H1 (cell line): ENCODE measurements around the gene TSPAN5. TPM values are rescaled to one million over a fixed set of nuclear protein-coding genes. Genes with fewer than 3 reads are reported as not detected.

Experiments
- CTCF ChIA-PET: fragments of 300-600 bp; sonication (Branson Sonifier 250); formaldehyde crosslinking; loops from one replicate; lab custom pipeline; 2021; ENCODE audit not compliant: partially characterized antibody; lab: Charles Lee
- POLR2A ChIA-PET: fragments of 300-600 bp; sonication (Branson Sonifier 250); formaldehyde crosslinking; loops from one replicate; lab custom pipeline; 2021; ENCODE audit warnings: inconsistent platforms; ENCODE audit not compliant: partially characterized antibody; lab: Charles Lee
- DNase-seq, 2 experiments: peaks; one replicate each; pipeline versions ENCODE4 v3.0.0 to v3.0.0-alpha.2; 2010 to 2022; ENCODE audit warnings: low spot score in 2 of 2, low read depth in 1 of 2, mixed read lengths in 1 of 2
- FAIRE-seq: peaks from 2 replicates; lab custom pipeline; 2011; peaks lifted over from hg19 to GRCh38; lab: Jason Lieb, UNC
- H2AFZ ChIP-seq: 2 replicates; pipeline ENCODE4 v1.8.1; 2012; ENCODE audit warnings: low read length, inconsistent platforms
- H2AK5ac ChIP-seq: 2 replicates; pipeline ENCODE4 v1.6.1; 2013; ENCODE audit warnings: low read depth, low read length
- H2BK120ac ChIP-seq: replicated peaks from 2 replicates; pipeline ENCODE3; 2013; ENCODE audit warnings: low read depth, low read length, inconsistent platforms
- H2BK12ac ChIP-seq: 2 replicates; pipeline ENCODE4 v1.6.1; 2013; ENCODE audit warnings: low read depth, low read length
- H2BK15ac ChIP-seq: 2 replicates; pipeline ENCODE4 v1.6.1; 2013; ENCODE audit warnings: low read length
- H2BK20ac ChIP-seq: 2 replicates; pipeline ENCODE4 v1.6.1; 2013; ENCODE audit warnings: low read length
- H2BK5ac ChIP-seq: 2 replicates; pipeline ENCODE4 v1.6.1; 2013; ENCODE audit warnings: low read depth, low read length
- H3K14ac ChIP-seq: 2 replicates; pipeline ENCODE4 v1.6.1; 2013; ENCODE audit warnings: inconsistent platforms; ENCODE audit not compliant: insufficient read length
- H3K18ac ChIP-seq: 2 replicates; pipeline ENCODE4 v1.6.1; 2013; ENCODE audit warnings: low read length; ENCODE audit errors: extremely low read depth
- H3K23ac ChIP-seq: 2 replicates; pipeline ENCODE4 v1.6.1; 2013; ENCODE audit warnings: inconsistent platforms; ENCODE audit not compliant: insufficient read length
- H3K23me2 ChIP-seq: 2 replicates; pipeline ENCODE4 v1.6.1; 2013; ENCODE audit warnings: low read depth, low read length
- H3K27ac ChIP-seq: 2 replicates; pipeline ENCODE4 v1.6.1; 2011; ENCODE audit warnings: low read depth, low read length, inconsistent platforms
- H3K27me3 ChIP-seq, 4 experiments: replicated peaks in 1 of 4; 1 replicate in 1 of 4; 2 replicates in 3 of 4; pipeline versions ENCODE4 v1.6.1 to v1.8.1; 2011 to 2013; ENCODE audit warnings: low read length in 3 of 4, mild to moderate bottlenecking in 3 of 4, inconsistent platforms in 2 of 4, mixed read lengths in 2 of 4, moderate library complexity in 1 of 4; ENCODE audit not compliant: control insufficient read depth in 3 of 4, insufficient read depth in 3 of 4; ENCODE audit errors: extremely low read depth in 1 of 4
- H3K36me3 ChIP-seq, 4 experiments: 2 replicates each; pipeline versions ENCODE4 v1.6.1 to v1.8.1; 2011 to 2013; ENCODE audit warnings: mild to moderate bottlenecking in 4 of 4, low read length in 3 of 4, moderate library complexity in 2 of 4, control low read depth in 1 of 4, inconsistent platforms in 1 of 4; ENCODE audit not compliant: insufficient read depth in 4 of 4, control insufficient read depth in 2 of 4
- H3K4ac ChIP-seq: replicated peaks from 2 replicates; pipeline ENCODE3; 2013; ENCODE audit warnings: low read length, low read depth, mixed read lengths, inconsistent platforms; ENCODE audit not compliant: insufficient read length
- H3K4me1 ChIP-seq, 4 experiments: replicated peaks in 1 of 4; 1 replicate in 1 of 4; 2 replicates in 3 of 4; pipeline versions ENCODE4 v1.6.1 to v1.8.1; 2011 to 2013; ENCODE audit warnings: low read length in 3 of 4, inconsistent platforms in 2 of 4, mixed read lengths in 1 of 4; ENCODE audit not compliant: insufficient read depth in 4 of 4, control insufficient read depth in 3 of 4
- H3K4me2 ChIP-seq, 2 experiments: 2 replicates each; pipeline versions ENCODE4 v1.6.1 to v1.8.1; 2011 to 2013; ENCODE audit warnings: low read depth in 2 of 2, low read length in 2 of 2, control low read depth in 1 of 2, inconsistent platforms in 1 of 2, mild to moderate bottlenecking in 1 of 2; ENCODE audit not compliant: insufficient read depth in 1 of 2
- H3K4me3 ChIP-seq, 4 experiments: fragments of 200-600, 300-600 bp in 1 of 4; sonication (generic), shearing (Covaris generic), sonication (Bioruptor Twin) in 1 of 4; 2 replicates each; pipeline versions ENCODE4 v1.5.1 to v1.8.1; 2011 to 2016; ENCODE audit warnings: low read length in 4 of 4, low read depth in 3 of 4, control low read depth in 2 of 4, inconsistent platforms in 2 of 4, mild to moderate bottlenecking in 2 of 4, mixed read lengths in 1 of 4, moderate library complexity in 1 of 4; ENCODE audit not compliant: insufficient read depth in 2 of 4; ENCODE audit errors: extremely low read depth in 1 of 4
- H3K56ac ChIP-seq: replicated peaks from 2 replicates; pipeline ENCODE3; 2013; ENCODE audit warnings: low read depth, mild to moderate bottlenecking, mixed read lengths, low read length, inconsistent platforms; ENCODE audit not compliant: insufficient read length
- H3K79me1 ChIP-seq: 2 replicates; pipeline ENCODE4 v1.6.1; 2013; ENCODE audit warnings: low read depth, low read length, control low read depth
- H3K79me2 ChIP-seq, 2 experiments: 2 replicates each; pipeline versions ENCODE4 v1.6.1 to v1.8.1; 2012 to 2013; ENCODE audit warnings: low read length in 2 of 2, mild to moderate bottlenecking in 2 of 2, inconsistent platforms in 1 of 2; ENCODE audit not compliant: insufficient read depth in 2 of 2, control insufficient read depth in 1 of 2
- H3K9ac ChIP-seq, 4 experiments: replicated peaks in 1 of 4; 1 replicate in 1 of 4; 2 replicates in 3 of 4; pipeline versions ENCODE4 v1.6.1 to v1.8.1; 2011 to 2013; ENCODE audit warnings: low read depth in 3 of 4, low read length in 3 of 4, control low read depth in 2 of 4, mild to moderate bottlenecking in 2 of 4, moderate library complexity in 2 of 4, inconsistent platforms in 1 of 4; ENCODE audit errors: extremely low read depth in 1 of 4
- H3K9me3 ChIP-seq, 2 experiments: 2 replicates each; pipeline versions ENCODE4 v1.6.1 to v1.8.1; 2012 to 2013; ENCODE audit warnings: mild to moderate bottlenecking in 2 of 2, moderate library complexity in 2 of 2, control low read depth in 1 of 2, inconsistent platforms in 1 of 2, low read depth in 1 of 2, low read length in 1 of 2, mixed read lengths in 1 of 2; ENCODE audit not compliant: insufficient read depth in 2 of 2
- H4K20me1 ChIP-seq, 2 experiments: replicated peaks in 1 of 2; 2 replicates each; pipeline versions ENCODE3 to v1.8.1; 2011 to 2013; ENCODE audit warnings: inconsistent platforms in 2 of 2, low read length in 2 of 2, mild to moderate bottlenecking in 1 of 2; ENCODE audit not compliant: insufficient read depth in 2 of 2, control insufficient read depth in 1 of 2
- H4K5ac ChIP-seq: 2 replicates; pipeline ENCODE4 v1.6.1; 2013; ENCODE audit warnings: low read length, low read depth, mixed read lengths, inconsistent platforms; ENCODE audit not compliant: insufficient read length
- H4K8ac ChIP-seq: 2 replicates; pipeline ENCODE4 v1.8.0; 2013; ENCODE audit warnings: mild to moderate bottlenecking, moderate library complexity, low read length, inconsistent platforms; ENCODE audit not compliant: insufficient read depth; ENCODE audit errors: extremely low read depth
- H4K91ac ChIP-seq: replicated peaks from 2 replicates; pipeline ENCODE3; 2013; ENCODE audit warnings: low read length, mixed read lengths, inconsistent platforms; ENCODE audit not compliant: insufficient read length
- ATF3 ChIP-seq: IDR thresholded peaks from 2 replicates; pipeline ENCODE4 v1.6.1; 2011; ENCODE audit warnings: low read depth, mild to moderate bottlenecking, low read length; ENCODE audit not compliant: insufficient read depth
- CBX5 ChIP-seq: fragments of 300-800, 300-1000 bp; sonication (generic); IDR thresholded peaks from 2 replicates; pipeline ENCODE4 v1.7.1; 2016; ENCODE audit warnings: antibody characterized with exemption, low read length, low read depth
- CEBPB ChIP-seq: IDR thresholded peaks from 2 replicates; pipeline ENCODE4 v1.6.1; 2012; ENCODE audit warnings: low read depth, low read length
- CREB1 ChIP-seq: IDR thresholded peaks from 2 replicates; pipeline ENCODE4 v1.6.1; 2012; ENCODE audit warnings: inconsistent platforms
- FOSL1 ChIP-seq: IDR thresholded peaks from 2 replicates; pipeline ENCODE4 v1.6.1; 2011; ENCODE audit warnings: mild to moderate bottlenecking, low read depth, low read length, moderate library complexity; ENCODE audit not compliant: insufficient read depth
- GABPA ChIP-seq: IDR thresholded peaks from 2 replicates; pipeline ENCODE4 v1.6.1; 2011; ENCODE audit warnings: mild to moderate bottlenecking, low read length, moderate library complexity, borderline replicate concordance; ENCODE audit not compliant: insufficient read depth
- HDAC2 ChIP-seq, 2 experiments: fragments of 300-600 bp in 1 of 2; sonication (generic) in 1 of 2; IDR thresholded peaks; 2 replicates each; pipeline ENCODE4 v1.6.1; 2011 to 2012; ENCODE audit warnings: low read depth in 2 of 2, low read length in 2 of 2, mild to moderate bottlenecking in 2 of 2, moderate library complexity in 2 of 2, borderline replicate concordance in 1 of 2, inconsistent platforms in 1 of 2
- NRF1 ChIP-seq: IDR thresholded peaks from 2 replicates; pipeline ENCODE4 v1.6.1; 2011; ENCODE audit warnings: mild to moderate bottlenecking, low read depth, low read length, improper control_type of control experiment
- POU5F1 ChIP-seq: IDR thresholded peaks from 2 replicates; pipeline ENCODE4 v1.6.1; 2011; ENCODE audit warnings: low read depth, mild to moderate bottlenecking, low read length, moderate library complexity
- RBBP5 ChIP-seq: IDR thresholded peaks from 2 replicates; pipeline ENCODE4 v1.7.1; 2012; ENCODE audit warnings: low read depth, mild to moderate bottlenecking, inconsistent platforms, low read length, moderate library complexity, borderline replicate concordance
- RXRA ChIP-seq: IDR thresholded peaks from 2 replicates; pipeline ENCODE4 v1.6.1; 2011; ENCODE audit warnings: low read depth, mild to moderate bottlenecking, low read length, moderate library complexity; ENCODE audit not compliant: insufficient read depth
- SAP30 ChIP-seq: fragments of 300-600 bp; sonication (generic); IDR thresholded peaks from 2 replicates; pipeline ENCODE4 v1.7.1; 2012; ENCODE audit warnings: low read length, moderate library complexity, mild to moderate bottlenecking, inconsistent platforms; ENCODE audit not compliant: insufficient read depth, insufficient replicate concordance
- SIX5 ChIP-seq: IDR thresholded peaks from 2 replicates; pipeline ENCODE4 v1.6.1; 2011; ENCODE audit warnings: mild to moderate bottlenecking, low read depth, low read length
- TAF1 ChIP-seq: IDR thresholded peaks from 2 replicates; pipeline ENCODE4 v1.6.1; 2011; ENCODE audit warnings: mild to moderate bottlenecking, low read depth, low read length
- WGBS, 2 experiments: shearing (Covaris generic) in 1 of 2; methylation state at CpG; one replicate each; pipeline versions ENCODE4 v1.1.6 to v1.1.7; 2013 to 2015; ENCODE audit warnings: low lambda C conversion rate in 2 of 2, mixed read lengths in 2 of 2, inconsistent platforms in 1 of 2, low coverage in 1 of 2, missing lambda C conversion rate in 1 of 2; ENCODE audit not compliant: insufficient replicate concordance in 2 of 2, insufficient coverage in 1 of 2, insufficient read length in 1 of 2; ENCODE audit errors: extremely low coverage in 1 of 2, missing lambda C conversion rate in 1 of 2; 5-methylcytosine and 5-hydroxymethylcytosine counted together
- polyA plus RNA-seq, 7 experiments: library from polyadenylated mRNA; depleted of rRNA in 3 of 7; stranded (reverse) in 5 of 7; unstranded in 2 of 7; fragments of >200 nt in 5 of 7; fragments of 200-250 nt in 2 of 7; gene quantifications; 1 replicate in 5 of 7; 2 replicates in 1 of 7; 4 replicates in 1 of 7; pipeline versions ENCODE4 v1.2.1 to v1.2.3, GENCODE V29; 2011 to 2013; ENCODE audit warnings: missing spikeins in 2 of 7, mixed read lengths in 2 of 7
- total RNA-seq: library from RNA; stranded (reverse); fragmentation: NEBNext Ultra II Directional; extraction: Animal tissue kit (Norgen Biotek cat#: 25700); gene quantifications from 2 replicates; pipeline ENCODE4 v1.2.1, GENCODE V29; 2021

Gene TSPAN5
- total and polyA plus RNA-seq, 2 of the 8 experiments (the other 6 are each of a cell fraction or from before 2014, with no cell fraction given): 17.6 to 21.2 TPM

- H3K23me2 ChIP-seq: no peaks in the 10 kb centered on the region; the same call in 1 of the 2 replicates
- FAIRE-seq (no peak), DNase-seq (no peak)
- no peak overlapping the region for H4K91ac ChIP-seq
- H2BK12ac ChIP-seq: no peak overlapping the region
- no peaks in the 10 kb centered on the region for H3K9me3 ChIP-seq
- H4K8ac ChIP-seq: no peak overlapping the region
- H2AFZ ChIP-seq: no peak overlapping the region
- no peak overlapping the region for H2BK5ac ChIP-seq
- peaks cover 2% of the 10 kb centered on the region for H3K79me1 ChIP-seq
- no peaks in the 10 kb centered on the region for H4K20me1 ChIP-seq
- peaks cover 0 to 27% of the 10 kb centered on the region in 2 experiments; a peak in 2 of 4 replicates for H3K79me2 ChIP-seq
- TF ChIP-seq CREB1: no peak
- TF ChIP-seq HDAC2 (IDR thresholded peaks at IDR 0.05; ENCODE audit: borderline replicate concordance in 1 of 2, low read depth in 2 of 2, low read length in 2 of 2): no peak
- TF ChIP-seq RBBP5: no peak
- no peak for TF ChIP-seq FOSL1
- TF ChIP-seq SIX5: no peak
- no peak for TF ChIP-seq SAP30
- TF ChIP-seq POU5F1: no peak
- no peak for TF ChIP-seq CEBPB
- no peak for TF ChIP-seq CBX5
- TF ChIP-seq ATF3: no peak
- TF ChIP-seq TAF1: no peak
- TF ChIP-seq RXRA: no peak
- TF ChIP-seq GABPA: no peak
- no peak for TF ChIP-seq NRF1
- H3K4me3 ChIP-seq: no peak overlapping the region
- no peak overlapping the region for H3K23ac ChIP-seq
- H2AK5ac ChIP-seq: no peak overlapping the region
- H3K56ac ChIP-seq: no peak overlapping the region
- ChIA-PET POLR2A (no interaction called here), CTCF (interaction anchor here (1.0 kb wide), 1 partner anchor 9 kb away, joined by 3 read pairs; no protein-coding TSS in a partner anchor)
- H2BK20ac ChIP-seq: no peak overlapping the region
- no peak overlapping the region for H3K27ac ChIP-seq
- no peak overlapping the region for H2BK15ac ChIP-seq
- H3K14ac ChIP-seq: no peak overlapping the region
- 95% methylated on average over 3 of the region's 3 CpGs; no CpG with 5 or more reads in 1 of the 2 experiments for WGBS, 2 experiments
- H2BK120ac ChIP-seq: no peak overlapping the region
- no peak overlapping the region for H3K18ac ChIP-seq
- peaks cover 0 to 4% (median 0%) of the 10 kb centered on the region in 4 experiments; a peak in 1 of 7 replicates for H3K4me1 ChIP-seq
- no peaks in the 10 kb centered on the region for H3K36me3 ChIP-seq
- no peak overlapping the region for H3K9ac ChIP-seq
- H4K5ac ChIP-seq: no peak overlapping the region
- H3K4me2 ChIP-seq: no peak overlapping the region
- H3K4ac ChIP-seq: no peak overlapping the region
- no peaks in the 10 kb centered on the region for H3K27me3 ChIP-seq
Observed at GRCh38 chr4:98633159-98633558, 25.3 kb downstream of the TSPAN5 start.
